NOMO-1 treated with dmso at 0.1 percent for 144 hours (cell line): ENCODE results near the gene RANGRF.
A peak's percentile ranks its signal among the peaks of the same experiment; 100 is the strongest.
"Not testable (repeated sequence)": the region's sequence is repeated elsewhere in the genome, so short reads cannot be mapped to it uniquely, and the experiment has no call there.

ENCODE experiments used
- DNase-seq: peaks from one replicate; lab custom pipeline; 2025; ENCODE audit not compliant: unreplicated experiment; lab: John Stamatoyannopoulos, UW

The RANGRF gene

GRCh38 chr17:8288336-8289102, at the start of gene RANGRF:
Gene RANGRF (plus strand): TSS chr17:8288670. CDS start chr17:8288789, 119 bp downstream.
- DNase-seq = peak; percentile 85

DNA sequence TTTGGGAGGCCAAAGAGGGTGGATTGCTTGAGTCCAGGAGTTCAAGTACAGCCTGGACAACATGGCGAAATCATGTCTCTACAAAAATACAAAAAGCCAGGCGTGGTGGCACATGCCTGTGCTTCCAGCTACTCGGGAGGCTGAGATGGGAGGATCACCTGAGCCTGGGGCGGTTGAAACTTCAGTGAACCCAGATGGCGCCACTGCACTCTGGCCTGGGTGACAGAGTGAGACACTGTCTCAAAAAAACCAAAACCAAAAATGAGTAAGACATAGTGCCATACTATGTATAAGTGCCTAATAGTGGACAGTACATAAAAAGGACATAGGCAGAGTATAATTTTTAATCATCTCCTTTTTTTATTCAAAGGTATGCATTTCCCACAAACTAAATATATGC, 44.6 kb upstream of the RANGRF start:
- DNase-seq = no peak

- DNase-seq = no peak
Measured at GRCh38 chr17:8244768-8245167, 43.7 kb upstream of the RANGRF start.

DNA sequence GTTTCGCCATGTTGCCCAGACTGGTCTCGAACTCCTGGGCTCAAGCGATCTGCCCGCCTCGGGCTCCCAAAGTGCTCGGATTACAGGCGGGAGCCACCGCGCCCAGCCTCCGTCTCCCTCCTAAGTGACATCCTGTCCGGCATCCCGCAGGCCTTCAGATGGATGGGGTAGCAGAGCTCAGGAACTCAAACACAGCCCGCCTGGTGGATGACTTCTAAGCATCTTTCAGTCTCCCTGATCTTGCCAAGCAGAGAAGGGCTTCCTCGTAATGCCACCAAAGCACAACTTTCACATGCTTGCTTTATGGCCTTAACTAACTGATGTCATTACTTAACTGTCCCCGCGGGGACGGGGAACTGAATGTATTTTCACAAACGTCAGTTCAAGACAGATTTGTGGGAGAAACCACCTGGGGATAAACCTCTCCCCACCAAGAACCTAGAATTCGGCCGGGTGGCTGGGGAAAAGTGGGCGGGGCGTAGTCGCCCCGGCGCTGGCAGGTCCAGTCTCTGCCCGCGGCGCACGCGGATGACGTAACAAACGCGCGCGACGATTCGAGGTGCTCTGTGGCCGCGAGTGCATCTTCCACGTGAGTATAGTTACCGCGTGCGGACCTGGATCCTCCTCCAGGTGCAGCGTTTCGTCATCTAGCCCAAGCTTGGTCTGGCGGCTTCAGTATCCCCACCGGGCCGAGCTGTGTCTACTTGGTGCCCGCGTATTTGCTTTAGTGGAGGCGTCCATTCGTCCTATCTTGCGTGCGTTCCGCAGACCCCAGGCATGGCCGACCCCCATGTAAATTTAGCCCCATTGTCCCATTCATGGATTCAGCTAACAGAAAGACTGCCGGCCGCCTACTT, 39.5 kb upstream of the RANGRF start, which contains the start of gene PFAS:
PFAS (plus strand) TSS at position 539 of the 857 bp plus-strand sequence. CDS start 4,649 bp downstream, outside the sequence.
- DNase-seq = peak; percentile 81

DNA sequence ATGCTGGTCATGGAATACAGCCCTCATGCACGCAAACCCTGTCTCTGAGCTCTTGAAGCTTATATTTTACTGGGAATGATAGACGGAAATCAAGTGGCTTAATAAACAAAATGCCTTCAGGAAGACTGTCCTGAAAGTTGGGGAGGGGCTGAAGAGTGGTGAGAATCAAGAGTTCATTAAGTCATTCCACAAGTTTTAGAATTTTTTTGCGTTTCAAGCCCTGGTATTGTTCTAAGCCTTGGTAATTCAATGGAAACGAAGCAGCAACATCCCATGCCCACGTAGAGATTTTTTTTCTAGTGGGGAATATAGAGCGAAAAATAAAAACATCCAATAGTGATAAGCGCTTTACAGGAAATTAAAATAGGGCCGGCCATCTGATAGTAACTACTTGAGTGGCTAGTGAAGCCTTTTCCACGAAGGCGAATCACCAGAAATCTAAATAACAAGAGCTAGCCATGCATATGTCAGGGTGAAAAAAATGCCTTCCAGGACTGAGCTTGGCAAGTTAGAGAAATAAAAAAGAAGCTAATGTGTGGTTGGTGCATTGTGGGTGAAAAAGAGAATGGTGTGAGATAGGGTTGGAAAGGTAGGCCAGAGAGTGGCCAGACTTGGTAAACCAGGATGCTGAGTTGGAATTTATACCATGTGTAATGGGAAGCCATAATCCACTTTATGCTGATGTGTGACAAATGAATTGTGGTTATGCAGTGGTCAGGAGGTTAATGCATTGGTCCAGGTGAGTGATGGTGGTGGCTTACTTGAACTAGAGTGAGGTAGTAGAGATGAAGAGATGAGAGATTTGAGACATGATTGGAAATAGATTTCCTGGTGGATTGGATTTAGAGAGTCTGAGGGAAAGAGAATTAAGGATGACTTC, 38.6 kb upstream of the RANGRF start:
- no peak for DNase-seq

- not testable (repeated sequence) for DNase-seq
Measured at GRCh38 chr17:8251411-8251810, 37.1 kb upstream of the RANGRF start.

DNA sequence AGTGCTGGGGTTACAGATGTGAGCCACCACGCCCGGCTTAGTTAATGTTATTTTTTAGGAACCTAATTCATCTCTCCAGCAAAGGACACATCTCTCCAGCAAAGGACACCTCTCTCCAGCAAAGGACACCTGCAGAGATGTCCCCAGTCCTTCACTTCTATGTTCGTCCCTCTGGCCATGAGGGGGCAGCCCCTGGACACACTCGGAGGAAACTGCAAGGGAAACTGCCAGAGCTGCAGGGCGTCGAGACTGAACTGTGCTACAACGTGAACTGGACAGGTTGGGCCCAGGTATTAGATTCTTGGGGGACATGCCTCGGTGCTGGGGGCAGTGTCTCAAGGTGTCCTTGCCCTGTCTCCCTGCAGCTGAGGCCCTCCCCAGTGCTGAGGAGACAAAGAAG, 34.7 kb upstream of the RANGRF start:
- DNase-seq = no peak

DNA sequence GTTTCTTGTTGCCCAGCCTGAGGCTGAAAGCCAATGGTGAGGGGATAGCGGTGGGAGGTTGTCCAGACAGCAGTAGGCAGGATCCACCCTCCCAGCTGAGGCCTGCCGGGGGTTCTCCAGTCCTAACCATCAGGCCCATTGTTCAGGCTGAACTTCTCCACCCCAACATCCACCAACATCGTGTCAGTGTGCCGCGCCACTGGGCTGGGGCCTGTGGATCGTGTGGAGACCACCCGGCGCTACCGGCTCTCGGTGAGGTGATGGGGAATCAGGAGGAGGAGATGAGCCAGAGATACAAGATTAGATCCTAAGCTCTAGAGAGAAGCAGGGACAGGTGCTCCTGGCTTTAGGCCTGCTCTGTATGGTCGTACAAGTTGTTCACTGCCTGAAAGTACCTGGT, 33.6 kb upstream of the RANGRF start:
- no peak for DNase-seq

GRCh38 chr17:8255499-8255898, 33.0 kb upstream of the RANGRF start:
- DNase-seq = no peak

DNA sequence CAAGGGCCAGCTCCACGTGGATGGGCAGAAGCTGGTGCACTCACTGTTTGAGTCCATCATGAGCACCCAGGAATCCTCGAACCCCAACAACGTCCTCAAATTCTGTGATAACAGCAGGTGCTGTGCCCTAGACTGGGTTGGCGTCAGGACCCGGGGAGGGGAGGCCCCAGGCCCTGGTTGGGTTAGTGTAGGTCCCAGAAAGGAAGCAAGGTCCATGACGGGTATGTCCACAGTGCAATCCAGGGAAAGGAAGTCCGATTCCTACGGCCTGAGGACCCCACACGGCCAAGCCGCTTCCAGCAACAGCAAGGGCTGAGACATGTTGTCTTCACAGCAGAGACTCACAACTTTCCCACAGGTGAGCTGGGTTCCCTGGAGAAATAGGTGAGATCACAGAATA, 32.2 kb upstream of the RANGRF start:
- DNase-seq = no peak

DNA sequence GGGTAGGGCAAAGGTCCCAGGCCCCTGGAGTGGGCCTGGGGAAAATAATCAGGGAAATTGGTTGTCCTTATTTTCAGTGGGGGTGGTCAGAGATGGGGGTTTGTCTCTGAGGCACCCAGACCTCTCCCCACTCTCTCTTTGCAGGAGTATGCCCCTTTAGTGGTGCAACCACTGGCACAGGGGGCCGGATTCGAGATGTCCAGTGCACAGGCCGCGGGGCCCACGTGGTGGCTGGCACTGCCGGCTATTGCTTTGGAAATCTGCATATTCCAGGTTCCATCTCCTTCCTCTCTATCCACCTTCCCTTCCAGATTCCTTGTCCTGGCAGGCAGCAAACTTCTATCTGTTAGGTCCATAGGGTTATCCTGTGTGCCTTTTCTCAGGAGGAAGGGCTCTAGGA, 31.8 kb upstream of the RANGRF start:
- DNase-seq = no peak

GRCh38 chr17:8257801-8258200, 30.7 kb upstream of the RANGRF start:
- no peak for DNase-seq

DNA sequence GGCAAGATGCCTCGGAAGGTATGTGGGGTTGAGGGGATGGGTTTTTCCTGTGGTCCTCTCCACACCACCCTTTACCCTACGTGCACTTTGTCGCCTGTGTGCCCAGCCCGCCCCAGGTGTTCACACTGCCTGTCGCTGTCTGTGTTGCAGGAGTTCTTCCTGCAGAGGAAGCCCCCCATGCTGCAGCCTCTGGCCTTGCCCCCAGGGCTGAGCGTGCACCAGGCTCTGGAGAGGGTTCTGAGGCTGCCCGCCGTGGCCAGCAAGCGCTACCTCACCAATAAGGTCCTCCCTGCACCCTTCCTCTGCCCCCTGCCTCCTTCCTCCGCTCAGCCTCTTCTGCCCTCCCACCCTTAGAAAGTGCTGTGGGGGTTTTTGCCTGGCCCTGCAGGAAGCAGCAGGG, 24.1 kb upstream of the RANGRF start:
- DNase-seq = no peak

DNA sequence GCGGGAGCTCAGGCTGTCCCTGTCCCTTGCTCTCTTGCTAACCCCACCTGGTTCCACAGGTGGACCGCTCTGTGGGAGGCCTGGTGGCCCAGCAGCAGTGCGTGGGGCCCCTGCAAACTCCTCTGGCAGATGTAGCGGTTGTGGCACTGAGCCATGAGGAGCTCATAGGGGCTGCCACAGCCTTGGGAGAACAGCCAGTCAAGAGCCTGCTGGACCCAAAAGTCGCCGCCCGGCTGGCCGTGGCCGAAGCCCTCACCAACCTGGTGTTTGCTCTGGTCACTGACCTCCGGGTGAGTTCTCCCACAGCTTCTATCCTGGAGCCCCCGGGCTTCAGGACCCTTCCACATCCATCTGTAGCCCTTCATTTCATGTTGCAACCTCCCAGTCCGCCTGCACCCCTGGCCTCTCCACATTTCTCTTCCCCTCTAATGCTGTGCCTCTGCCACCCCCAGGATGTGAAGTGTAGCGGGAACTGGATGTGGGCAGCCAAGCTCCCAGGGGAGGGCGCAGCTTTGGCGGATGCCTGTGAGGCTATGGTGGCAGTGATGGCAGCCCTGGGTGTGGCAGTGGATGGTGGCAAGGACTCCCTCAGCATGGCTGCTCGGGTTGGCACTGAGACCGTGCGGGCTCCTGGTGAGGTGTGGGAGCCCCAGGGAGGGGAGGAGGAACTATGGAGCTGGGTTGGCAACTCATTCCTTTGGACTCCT, 23.5 kb upstream of the RANGRF start:
- DNase-seq = no peak

DNA sequence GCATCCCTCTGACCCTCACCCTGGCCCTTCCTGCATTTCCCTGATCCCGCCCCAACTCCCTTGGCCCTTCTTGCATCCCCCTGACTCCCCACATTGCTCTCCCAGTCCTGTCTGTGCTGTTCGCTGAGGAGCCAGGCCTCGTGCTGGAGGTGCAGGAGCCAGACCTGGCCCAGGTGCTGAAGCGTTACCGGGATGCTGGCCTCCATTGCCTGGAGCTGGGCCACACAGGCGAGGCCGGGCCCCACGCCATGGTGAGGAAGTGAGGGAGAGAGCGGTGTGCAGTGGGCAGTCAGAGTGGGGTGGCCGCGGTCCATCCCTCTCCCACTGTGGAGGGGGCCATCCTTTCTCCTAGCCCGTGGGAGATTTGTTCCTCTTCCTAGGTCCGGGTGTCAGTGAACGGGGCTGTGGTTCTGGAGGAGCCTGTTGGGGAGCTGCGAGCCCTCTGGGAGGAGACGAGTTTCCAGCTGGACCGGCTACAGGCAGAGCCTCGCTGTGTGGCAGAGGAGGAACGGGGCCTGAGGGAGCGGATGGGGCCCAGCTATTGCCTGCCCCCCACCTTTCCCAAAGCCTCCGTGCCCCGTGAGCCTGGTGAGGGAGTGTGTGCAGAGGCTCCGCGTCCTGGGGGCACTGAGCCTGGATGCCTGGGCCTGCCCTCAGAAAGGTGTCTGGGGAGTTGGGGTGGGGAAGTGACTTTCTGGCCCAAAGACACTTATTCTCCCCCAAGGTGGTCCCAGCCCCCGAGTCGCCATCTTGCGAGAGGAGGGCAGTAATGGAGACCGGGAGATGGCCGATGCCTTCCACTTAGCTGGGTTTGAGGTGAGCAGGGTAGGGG, 21.6 kb upstream of the RANGRF start:
- DNase-seq = no peak

DNA sequence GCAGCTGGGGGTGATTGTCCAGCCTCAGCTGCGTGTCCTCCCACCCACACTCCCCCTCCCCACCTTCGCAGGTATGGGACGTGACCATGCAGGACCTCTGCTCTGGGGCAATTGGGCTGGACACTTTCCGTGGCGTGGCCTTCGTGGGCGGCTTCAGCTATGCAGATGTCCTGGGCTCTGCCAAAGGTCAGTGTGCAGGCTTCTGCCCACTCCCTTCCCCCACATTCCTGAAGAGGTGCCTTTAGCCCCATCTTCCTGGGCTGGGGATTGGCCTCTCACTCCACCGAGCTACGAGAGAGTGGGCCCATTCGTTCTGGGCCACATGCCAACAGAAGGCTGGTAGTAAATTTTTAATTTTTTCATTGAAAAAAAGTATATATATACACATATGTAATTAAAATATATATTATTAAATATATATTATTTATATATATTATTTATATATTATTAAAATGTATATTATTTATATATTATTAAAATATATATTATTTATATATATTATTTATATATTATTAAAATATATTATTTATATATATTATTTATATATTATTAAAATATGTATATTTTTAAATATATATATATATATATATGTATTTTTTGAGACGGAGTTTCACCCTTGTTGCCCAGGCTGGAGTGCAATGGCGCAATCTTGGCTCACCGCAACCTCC, 20.9 kb upstream of the RANGRF start:
- no peak for DNase-seq

DNA sequence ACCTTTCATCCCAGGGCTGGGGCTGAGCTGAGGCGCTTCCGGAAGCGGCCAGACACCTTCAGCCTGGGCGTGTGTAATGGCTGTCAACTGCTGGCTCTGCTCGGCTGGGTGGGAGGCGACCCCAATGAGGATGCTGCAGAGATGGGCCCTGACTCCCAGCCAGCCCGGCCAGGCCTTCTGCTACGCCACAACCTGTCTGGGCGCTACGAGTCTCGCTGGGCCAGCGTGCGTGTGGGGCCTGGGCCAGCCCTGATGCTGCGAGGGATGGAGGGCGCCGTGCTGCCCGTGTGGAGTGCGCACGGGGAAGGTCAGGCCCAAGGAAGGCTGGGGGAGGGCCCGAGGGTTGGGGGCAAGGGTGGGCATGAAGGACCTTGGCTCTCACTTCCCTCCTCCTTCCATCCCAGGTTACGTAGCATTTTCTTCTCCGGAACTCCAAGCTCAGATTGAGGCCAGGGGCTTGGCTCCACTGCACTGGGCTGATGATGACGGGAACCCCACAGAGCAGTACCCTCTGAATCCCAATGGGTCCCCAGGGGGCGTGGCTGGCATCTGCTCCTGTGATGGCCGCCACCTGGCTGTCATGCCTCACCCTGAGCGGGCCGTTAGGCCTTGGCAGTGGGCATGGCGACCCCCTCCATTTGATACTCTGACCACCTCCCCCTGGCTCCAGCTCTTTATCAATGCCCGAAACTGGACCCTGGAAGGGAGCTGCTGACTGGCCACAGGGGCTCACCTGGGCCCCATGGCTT, 19.7 kb upstream of the RANGRF start:
- DNase-seq = no peak

- no peak for DNase-seq
Measured at GRCh38 chr17:8272421-8272820, 16.0 kb upstream of the RANGRF start.
